Gastrocnemius medialis (tissue), 4 donors: Measurements from ENCODE around the gene IL17C.

Source experiments
- POLR2A ChIP-seq, 2 donors: fragments of 450-650 bp; IDR thresholded peaks; one replicate each; pipeline ENCODE4 v1.6.1; 2017; ENCODE audit warnings: antibody characterized with exemption in 2 of 2, mild to moderate bottlenecking in 2 of 2, moderate library complexity in 2 of 2
- TF ChIP-seq, protein P1 (sequence below), 5 experiments: fragments of 450-650 bp in 3 of 5; fragments of 200-600 bp in 2 of 5; sonication (generic) in 2 of 5; IDR thresholded peaks in 4 of 5; conservative IDR thresholded peaks in 1 of 5; 1 replicate in 4 of 5; 2 replicates in 1 of 5; pipeline ENCODE4 v1.5.1; 2016 to 2019; ENCODE audit warnings: antibody characterized with exemption in 5 of 5, mild to moderate bottlenecking in 3 of 5, moderate library complexity in 3 of 5

DNA sequence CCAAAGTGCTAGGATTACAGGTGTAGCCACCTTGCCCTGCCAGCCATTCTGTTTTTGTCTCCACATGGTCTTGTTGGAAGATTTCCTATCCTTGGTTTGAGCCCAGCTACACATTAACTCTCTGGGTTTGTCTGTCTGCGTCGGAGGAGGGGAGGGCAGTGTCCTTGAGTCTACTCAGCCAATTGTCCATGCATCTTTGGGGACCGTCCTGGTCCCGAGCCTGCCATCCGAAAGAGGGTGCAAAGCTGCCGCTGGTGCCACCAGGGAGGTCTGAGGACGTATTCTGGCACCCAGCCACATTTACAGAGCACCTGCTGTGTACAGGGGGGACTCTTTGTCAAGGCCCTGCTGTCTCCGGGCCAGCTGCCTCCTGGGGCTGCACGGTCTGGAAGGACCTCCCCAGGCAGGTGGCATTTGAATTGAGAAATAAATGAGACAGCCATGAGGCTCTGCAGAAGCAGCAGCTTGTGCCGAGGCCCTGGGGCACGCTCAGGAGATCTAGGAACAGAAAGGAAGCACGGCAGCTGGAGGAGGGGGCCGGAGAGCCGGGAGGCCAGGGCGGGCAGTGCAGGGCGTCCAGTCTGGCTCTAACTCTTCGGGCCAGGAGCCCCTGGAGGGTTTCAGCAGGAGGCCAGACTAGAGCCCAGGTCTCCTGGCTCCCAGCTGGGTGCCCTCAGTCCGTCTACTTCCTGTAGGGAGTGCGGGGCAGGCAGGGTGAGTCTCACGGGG lies 11.0 kb downstream of the IL17C start:
- TF ChIP-seq, protein P1, sequence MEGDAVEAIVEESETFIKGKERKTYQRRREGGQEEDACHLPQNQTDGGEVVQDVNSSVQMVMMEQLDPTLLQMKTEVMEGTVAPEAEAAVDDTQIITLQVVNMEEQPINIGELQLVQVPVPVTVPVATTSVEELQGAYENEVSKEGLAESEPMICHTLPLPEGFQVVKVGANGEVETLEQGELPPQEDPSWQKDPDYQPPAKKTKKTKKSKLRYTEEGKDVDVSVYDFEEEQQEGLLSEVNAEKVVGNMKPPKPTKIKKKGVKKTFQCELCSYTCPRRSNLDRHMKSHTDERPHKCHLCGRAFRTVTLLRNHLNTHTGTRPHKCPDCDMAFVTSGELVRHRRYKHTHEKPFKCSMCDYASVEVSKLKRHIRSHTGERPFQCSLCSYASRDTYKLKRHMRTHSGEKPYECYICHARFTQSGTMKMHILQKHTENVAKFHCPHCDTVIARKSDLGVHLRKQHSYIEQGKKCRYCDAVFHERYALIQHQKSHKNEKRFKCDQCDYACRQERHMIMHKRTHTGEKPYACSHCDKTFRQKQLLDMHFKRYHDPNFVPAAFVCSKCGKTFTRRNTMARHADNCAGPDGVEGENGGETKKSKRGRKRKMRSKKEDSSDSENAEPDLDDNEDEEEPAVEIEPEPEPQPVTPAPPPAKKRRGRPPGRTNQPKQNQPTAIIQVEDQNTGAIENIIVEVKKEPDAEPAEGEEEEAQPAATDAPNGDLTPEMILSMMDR (IDR thresholded peaks at IDR 0.05 in 4 of 5, conservative IDR thresholded peaks at IDR 0.05 in 1 of 5) = no peak
- TF ChIP-seq POLR2A (IDR thresholded peaks at IDR 0.05) = no peak
